ENCODE measurements around the gene LUC7L2. TPM values are rescaled to one million over a fixed set of nuclear protein-coding genes. Genes with fewer than 3 reads are reported as not detected.

LUC7L2 gene
- total and polyA plus RNA-seq, 9 of the 15 experiments (the other 6 are each of a cell fraction or from before 2014, with no cell fraction given): 56.1 to 207 (median 141) TPM

GRCh38 chr7:139341058-139341775, 18.5 kb upstream of the LUC7L2 start, which contains the start of gene FMC1 (continued):
- peak; percentile 46; the same call in 1 of the 2 replicates for TF ChIP-seq HMG20B (CRISPR knock-in tag; IDR thresholded peaks at IDR 0.05)
- TF ChIP-seq BRF1 (IDR thresholded peaks at IDR 0.05; ENCODE audit: borderline replicate concordance, extremely low read depth, insufficient read length): no peak
- TF ChIP-seq ZNF274 (IDR thresholded peaks at IDR 0.05; ENCODE audit: borderline replicate concordance, low read depth, low read length): no peak
- peak; percentile 77 for TF ChIP-seq PRPF4 (IDR thresholded peaks at IDR 0.05; ENCODE audit: insufficient read depth, low read depth, low read length, poor library complexity, severe bottlenecking)
- 0 out of 2 replicates have a peak, but pooled peaks have one; percentile 13 for TF ChIP-seq ZNF766 (CRISPR knock-in tag; conservative IDR thresholded peaks at IDR 0.05)
- TF ChIP-seq RBM39 (optimal IDR thresholded peaks at IDR 0.05; ENCODE audit: low read depth, low read length): no peak
- no peak for TF ChIP-seq LEF1 (IDR thresholded peaks at IDR 0.05)
- TF ChIP-seq TCF15 (CRISPR knock-in tag; IDR thresholded peaks at IDR 0.05): no peak
- peak; percentile 91 for TF ChIP-seq TOE1 (IDR thresholded peaks at IDR 0.05; ENCODE audit: borderline replicate concordance)
- peak; percentile 80; the same call in 1 of the 2 replicates for TF ChIP-seq TOE1 (CRISPR knock-in tag; IDR thresholded peaks at IDR 0.05; ENCODE audit: borderline replicate concordance, low read depth)
- peak; percentile 63 for TF ChIP-seq ZNF75A (CRISPR knock-in tag; IDR thresholded peaks at IDR 0.05)
- peak; percentile 41; the same call in 1 of the 2 replicates for TF ChIP-seq RUNX1 (IDR thresholded peaks at IDR 0.05; ENCODE audit: low read depth)
- TF ChIP-seq EWSR1 (IDR thresholded peaks at IDR 0.05; ENCODE audit: borderline replicate concordance, low read depth, partially characterized antibody): no peak
- TF ChIP-seq PHB2 (IDR thresholded peaks at IDR 0.05; ENCODE audit: low read depth): peak; percentile 29; the same call in 1 of the 2 replicates
- TF ChIP-seq, protein P1, sequence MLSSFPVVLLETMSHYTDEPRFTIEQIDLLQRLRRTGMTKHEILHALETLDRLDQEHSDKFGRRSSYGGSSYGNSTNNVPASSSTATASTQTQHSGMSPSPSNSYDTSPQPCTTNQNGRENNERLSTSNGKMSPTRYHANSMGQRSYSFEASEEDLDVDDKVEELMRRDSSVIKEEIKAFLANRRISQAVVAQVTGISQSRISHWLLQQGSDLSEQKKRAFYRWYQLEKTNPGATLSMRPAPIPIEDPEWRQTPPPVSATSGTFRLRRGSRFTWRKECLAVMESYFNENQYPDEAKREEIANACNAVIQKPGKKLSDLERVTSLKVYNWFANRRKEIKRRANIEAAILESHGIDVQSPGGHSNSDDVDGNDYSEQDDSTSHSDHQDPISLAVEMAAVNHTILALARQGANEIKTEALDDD (IDR thresholded peaks at IDR 0.05): no peak
- TF ChIP-seq NCOA1 (IDR thresholded peaks at IDR 0.05; ENCODE audit: low read depth): peak; percentile 65; the same call in 1 of the 2 replicates
- peak; percentile 8; the same call in 1 of the 2 replicates for TF ChIP-seq JUN (IDR thresholded peaks at IDR 0.05; ENCODE audit: borderline replicate concordance, low read depth, low read length)
- TF ChIP-seq JUN (CRISPR knock-in tag; IDR thresholded peaks at IDR 0.05; ENCODE audit: borderline replicate concordance): peak; percentile 76; the same call in 1 of the 2 replicates
- TF ChIP-seq CHD2 (IDR thresholded peaks at IDR 0.05; ENCODE audit: low read depth, low read length): peak; percentile 64
- peak; percentile 79 for TF ChIP-seq MYBL2 (IDR thresholded peaks at IDR 0.05; ENCODE audit: low read depth)
- TF ChIP-seq MYBL2 (CRISPR knock-in tag; IDR thresholded peaks at IDR 0.05; ENCODE audit: borderline replicate concordance): no peak
- TF ChIP-seq, protein P2, sequence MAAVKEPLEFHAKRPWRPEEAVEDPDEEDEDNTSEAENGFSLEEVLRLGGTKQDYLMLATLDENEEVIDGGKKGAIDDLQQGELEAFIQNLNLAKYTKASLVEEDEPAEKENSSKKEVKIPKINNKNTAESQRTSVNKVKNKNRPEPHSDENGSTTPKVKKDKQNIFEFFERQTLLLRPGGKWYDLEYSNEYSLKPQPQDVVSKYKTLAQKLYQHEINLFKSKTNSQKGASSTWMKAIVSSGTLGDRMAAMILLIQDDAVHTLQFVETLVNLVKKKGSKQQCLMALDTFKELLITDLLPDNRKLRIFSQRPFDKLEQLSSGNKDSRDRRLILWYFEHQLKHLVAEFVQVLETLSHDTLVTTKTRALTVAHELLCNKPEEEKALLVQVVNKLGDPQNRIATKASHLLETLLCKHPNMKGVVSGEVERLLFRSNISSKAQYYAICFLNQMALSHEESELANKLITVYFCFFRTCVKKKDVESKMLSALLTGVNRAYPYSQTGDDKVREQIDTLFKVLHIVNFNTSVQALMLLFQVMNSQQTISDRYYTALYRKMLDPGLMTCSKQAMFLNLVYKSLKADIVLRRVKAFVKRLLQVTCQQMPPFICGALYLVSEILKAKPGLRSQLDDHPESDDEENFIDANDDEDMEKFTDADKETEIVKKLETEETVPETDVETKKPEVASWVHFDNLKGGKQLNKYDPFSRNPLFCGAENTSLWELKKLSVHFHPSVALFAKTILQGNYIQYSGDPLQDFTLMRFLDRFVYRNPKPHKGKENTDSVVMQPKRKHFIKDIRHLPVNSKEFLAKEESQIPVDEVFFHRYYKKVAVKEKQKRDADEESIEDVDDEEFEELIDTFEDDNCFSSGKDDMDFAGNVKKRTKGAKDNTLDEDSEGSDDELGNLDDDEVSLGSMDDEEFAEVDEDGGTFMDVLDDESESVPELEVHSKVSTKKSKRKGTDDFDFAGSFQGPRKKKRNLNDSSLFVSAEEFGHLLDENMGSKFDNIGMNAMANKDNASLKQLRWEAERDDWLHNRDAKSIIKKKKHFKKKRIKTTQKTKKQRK (IDR thresholded peaks at IDR 0.05; ENCODE audit: borderline replicate concordance, low read depth, low read length): no peak
- TF ChIP-seq PTRF (tag; IDR thresholded peaks at IDR 0.05): no peak
- TF ChIP-seq SMARCA5 (IDR thresholded peaks at IDR 0.05): no peak
- no peak for TF ChIP-seq DNMT1 (IDR thresholded peaks at IDR 0.05)
- TF ChIP-seq C11orf30 (IDR thresholded peaks at IDR 0.05; ENCODE audit: low read depth): peak; percentile 91
